Liver (tissue), 9 donors: ENCODE measurements around the gene HAPLN1. TPM values are rescaled to one million over a fixed set of nuclear protein-coding genes. Genes with fewer than 3 reads are reported as not detected.

Source experiments
- DNase-seq: peaks from one replicate; pipeline ENCODE4 v3.0.0-alpha.2; 2017; ENCODE audit warnings: low spot score
- H3K27ac ChIP-seq, 2 donors: one replicate each; pipeline ENCODE4 v1.7.0; 2013; ENCODE audit warnings: inconsistent platforms in 2 of 2, low read length in 2 of 2, control low read depth in 1 of 2, low read depth in 1 of 2, mild to moderate bottlenecking in 1 of 2
- H3K27me3 ChIP-seq, 4 donors: one replicate each; pipeline versions ENCODE4 v1.6.1 to v1.7.0; 2013; ENCODE audit warnings: low read length in 3 of 4, inconsistent platforms in 1 of 4, mild to moderate bottlenecking in 1 of 4, moderate library complexity in 1 of 4; ENCODE audit not compliant: control insufficient read depth in 4 of 4, insufficient read depth in 4 of 4
- H3K36me3 ChIP-seq, 4 donors: one replicate each; pipeline versions ENCODE4 v1.6.1 to v1.7.0; 2013; ENCODE audit warnings: low read length in 3 of 4, mild to moderate bottlenecking in 3 of 4, low read depth in 1 of 4, moderate library complexity in 1 of 4; ENCODE audit not compliant: control insufficient read depth in 4 of 4, insufficient read depth in 3 of 4
- H3K4me1 ChIP-seq, 4 donors: one replicate each; pipeline versions ENCODE4 v1.6.1 to v1.7.0; 2013; ENCODE audit warnings: low read length in 3 of 4, mild to moderate bottlenecking in 3 of 4, moderate library complexity in 1 of 4; ENCODE audit not compliant: control insufficient read depth in 4 of 4, insufficient read depth in 4 of 4
- H3K4me3 ChIP-seq, 3 donors: one replicate each; pipeline versions ENCODE4 v1.6.1 to v1.7.0; 2013; ENCODE audit warnings: low read length in 3 of 3, control low read depth in 1 of 3, low read depth in 1 of 3, mild to moderate bottlenecking in 1 of 3
- H3K9ac ChIP-seq, 2 donors: one replicate each; pipeline ENCODE4 v1.7.0; 2013; ENCODE audit warnings: low read length in 2 of 2, mild to moderate bottlenecking in 2 of 2, moderate library complexity in 2 of 2, control low read depth in 1 of 2, low read depth in 1 of 2
- H3K9me3 ChIP-seq, 4 donors: one replicate each; pipeline versions ENCODE4 v1.6.1 to v1.7.0; 2013; ENCODE audit warnings: low read length in 3 of 4; ENCODE audit not compliant: control insufficient read depth in 4 of 4
- ATF3 ChIP-seq: IDR thresholded peaks from 2 replicates; pipeline ENCODE4 v1.6.1; 2016; ENCODE audit warnings: antibody characterized with exemption
- CTCF ChIP-seq: fragments of 150-350 bp; IDR thresholded peaks from 2 replicates; pipeline ENCODE4 v1.5.1; 2017; ENCODE audit warnings: improper control_type of control experiment, low read depth, low read length; ENCODE audit not compliant: missing input control
- EGR1 ChIP-seq, 2 donors: IDR thresholded peaks; 2 replicates each; pipeline ENCODE4 v1.6.1; 2016 to 2018; ENCODE audit warnings: antibody characterized with exemption in 2 of 2, low read depth in 2 of 2
- FOXA1 ChIP-seq: IDR thresholded peaks from 2 replicates; pipeline ENCODE4 v1.6.1; 2016; ENCODE audit warnings: antibody characterized with exemption
- FOXA2 ChIP-seq: IDR thresholded peaks from 2 replicates; pipeline ENCODE4 v1.6.1; 2016; ENCODE audit warnings: antibody characterized with exemption
- GABPA ChIP-seq, 2 donors: IDR thresholded peaks in 1 of 2; conservative IDR thresholded peaks in 1 of 2; 2 replicates each; pipeline ENCODE4 v1.6.1; 2016; ENCODE audit warnings: antibody characterized with exemption in 2 of 2, mild to moderate bottlenecking in 1 of 2, moderate library complexity in 1 of 2
- HNF4A ChIP-seq, 2 donors: conservative IDR thresholded peaks; 2 replicates each; pipeline ENCODE4 v1.6.1; 2016; ENCODE audit warnings: antibody characterized with exemption in 2 of 2, mild to moderate bottlenecking in 2 of 2
- HNF4G ChIP-seq: IDR thresholded peaks from 2 replicates; pipeline ENCODE4 v1.6.1; 2016; ENCODE audit warnings: antibody characterized with exemption
- JUND ChIP-seq, 2 donors: IDR thresholded peaks; 2 replicates each; pipeline ENCODE4 v1.6.1; 2016; ENCODE audit warnings: antibody characterized with exemption in 2 of 2
- MAX ChIP-seq: IDR thresholded peaks from 2 replicates; pipeline ENCODE4 v1.6.1; 2016; ENCODE audit warnings: antibody characterized with exemption
- NR2F2 ChIP-seq: IDR thresholded peaks from 2 replicates; pipeline ENCODE4 v1.6.1; 2016; ENCODE audit warnings: antibody characterized with exemption
- RAD21 ChIP-seq, 2 donors: IDR thresholded peaks; 2 replicates each; pipeline ENCODE4 v1.6.1; 2016; ENCODE audit warnings: antibody characterized with exemption in 2 of 2, mild to moderate bottlenecking in 2 of 2
- REST ChIP-seq: IDR thresholded peaks from 2 replicates; pipeline ENCODE4 v1.6.1; 2016; ENCODE audit warnings: antibody characterized with exemption, mild to moderate bottlenecking
- RXRA ChIP-seq, 2 donors: IDR thresholded peaks; 2 replicates each; pipeline ENCODE4 v1.6.1; 2017 to 2018; ENCODE audit warnings: antibody characterized with exemption in 2 of 2, mild to moderate bottlenecking in 1 of 2
- SP1 ChIP-seq: IDR thresholded peaks from 2 replicates; pipeline ENCODE4 v1.6.1; 2018; ENCODE audit warnings: antibody characterized with exemption, mild to moderate bottlenecking
- TAF1 ChIP-seq: conservative IDR thresholded peaks from 2 replicates; pipeline ENCODE4 v1.6.1; 2016; ENCODE audit warnings: antibody characterized with exemption, mild to moderate bottlenecking
- YY1 ChIP-seq: IDR thresholded peaks from 2 replicates; pipeline ENCODE4 v1.6.1; 2016; ENCODE audit warnings: antibody characterized with exemption, mild to moderate bottlenecking
- ZBTB33 ChIP-seq: IDR thresholded peaks from 2 replicates; pipeline ENCODE4 v1.6.1; 2016; ENCODE audit warnings: antibody characterized with exemption
- WGBS: extraction: QIAGEN DNeasy Blood & Tissue Kit; methylation state at CpG from one replicate; pipeline ENCODE4 v1.1.7; 2013; 5-methylcytosine and 5-hydroxymethylcytosine counted together
- polyA plus RNA-seq, 2 donors: library from polyadenylated mRNA; stranded (reverse) in 1 of 2; unstranded in 1 of 2; fragments of 200-250 nt in 1 of 2; fragments of >200 nt in 1 of 2; fragmentation: Nextera tagmentation in 1 of 2; extraction: Ambion mirVana in 1 of 2; gene quantifications; one replicate each; pipeline versions ENCODE4 v1.2.1 to v1.2.3, GENCODE V29; 2013 to 2015
- total RNA-seq, 2 donors: library from RNA; depleted of rRNA; stranded (reverse); fragments of >200 nt; gene quantifications; one replicate each; pipeline ENCODE4 v1.2.3, GENCODE V29; 2014
- donor health status: healthy.
- donor health status: healthy.
- donor health status: healthy.
- donor health status: healthy.
- donor health status: healthy.

HAPLN1 gene
- total RNA-seq = 1 to 10 TPM in 1 of 2 donors, not detected in 1; 1.3 TPM
- polyA plus RNA-seq = under 1 TPM in 1 of 2 donors, not detected in 1; 0.07 TPM

- H3K9me3 ChIP-seq = no peaks in the 10 kb centered on the region
- no peak within 1 kb of the TSS for H3K9ac ChIP-seq
- H3K4me3 ChIP-seq = peak within 1 kb of the TSS in 1 of 3 donors; percentile 66
- H3K36me3 ChIP-seq = no peaks in the 10 kb centered on the region
- TF ChIP-seq TAF1 (no peak), HNF4A (conservative IDR thresholded peaks at IDR 0.05) (no peak), ATF3 (no peak), EGR1 (IDR thresholded peaks at IDR 0.05; ENCODE audit: low read depth in 2 of 2) (no peak), ZBTB33 (no peak), RXRA (IDR thresholded peaks at IDR 0.05) (no peak), YY1 (no peak), HNF4G (no peak), CTCF (no peak), MAX (no peak), SP1 (no peak), NR2F2 (no peak), FOXA1 (no peak), RAD21 (IDR thresholded peaks at IDR 0.05) (no peak), JUND (IDR thresholded peaks at IDR 0.05) (no peak), REST (no peak), FOXA2 (no peak), GABPA (IDR thresholded peaks at IDR 0.05 in 1 of 2, conservative IDR thresholded peaks at IDR 0.05 in 1 of 2) (no peak)
- H3K27me3 ChIP-seq = peaks cover 0 to 7% (median 4%) of the 10 kb centered on the region in 4 donors
- H3K27ac ChIP-seq = no peak within 1 kb of the TSS
- 28% methylated on average over 16 of the region's 16 CpGs for WGBS
- no peak for DNase-seq
- H3K4me1 ChIP-seq = peaks cover 7 to 14% (median 11%) of the 10 kb centered on the region in 4 donors
Observed at GRCh38 chr5:83720836-83721537, at the start of gene HAPLN1. HAPLN1 (minus strand) TSS chr5:83720855; CDS start chr5:83673523, 47,332 bp downstream.
